Measurements from ENCODE around the gene COA3.
"Not testable (repeated sequence)": the region's sequence is repeated elsewhere in the genome, so short reads cannot be mapped to it uniquely, and the experiment has no call there.

Gene COA3

GRCh38 chr17:42772945-42773289, 25.6 kb downstream of the COA3 start:
- TF ChIP-seq CTCF (conservative IDR thresholded peaks at IDR 0.05; ENCODE audit: low read length) = no peak

DNA sequence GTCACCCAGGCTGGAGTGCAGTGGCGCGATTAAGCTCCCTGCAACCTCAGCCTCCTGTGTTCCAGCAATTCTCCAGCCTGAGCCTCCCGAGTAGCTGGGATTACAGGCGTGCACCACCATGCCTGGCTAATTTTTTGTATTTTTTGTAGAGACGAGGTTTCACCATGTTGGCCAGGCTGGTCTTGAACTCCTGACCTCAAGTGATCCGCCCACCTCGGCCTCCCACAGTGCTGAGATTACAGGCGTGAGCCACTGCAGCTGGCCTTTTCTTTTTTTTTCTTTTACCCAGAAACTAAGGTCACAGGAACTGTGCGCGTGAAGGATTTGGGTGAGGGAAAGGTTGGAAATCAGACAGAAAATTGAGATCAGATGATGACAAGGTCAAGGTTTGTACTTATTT, 28.5 kb downstream of the COA3 start:
- H3K9me2 ChIP-seq (replicated peaks; ENCODE audit: low read depth, low read length); H4K20me1 ChIP-seq (ENCODE audit: insufficient read depth, low read length, poor library complexity, severe bottlenecking); H3K4me3 ChIP-seq (ENCODE audit: low read length, poor library complexity, severe bottlenecking); H3K4me2 ChIP-seq (ENCODE audit: low read depth, low read length, poor library complexity, severe bottlenecking); H3F3A ChIP-seq (ENCODE audit: low read depth); H3K36me3 ChIP-seq (ENCODE audit: insufficient read depth, low read length); H3K27me3 ChIP-seq (ENCODE audit: insufficient read depth, low read length, poor library complexity, severe bottlenecking); H3K9me3 ChIP-seq (ENCODE audit: insufficient read depth, low read depth, low read length); H2AFZ ChIP-seq (ENCODE audit: low read length); H3K9ac ChIP-seq (ENCODE audit: low read depth, low read length, poor library complexity, severe bottlenecking): not testable (repeated sequence)
- Histone ChIP-seq H3K79me2 (ENCODE audit: insufficient read depth, low read length) (peaks cover 16% of the 10 kb centered on the region), H3K4me1 (ENCODE audit: insufficient read depth, low read length, poor library complexity, severe bottlenecking) (peaks cover 15% of the 10 kb centered on the region)

More at GRCh38 chr17:42772945-42773289, 25.6 kb downstream of the COA3 start:
- Histone ChIP-seq H3F3A (ENCODE audit: low read depth) (no peaks in the 10 kb centered on the region), H3K36me3 (ENCODE audit: insufficient read depth, low read length) (peaks cover 5% of the 10 kb centered on the region; the same call in 1 of the 2 replicates), H3K79me2 (ENCODE audit: insufficient read depth, low read length) (peaks cover 19% of the 10 kb centered on the region), H3K9ac (ENCODE audit: low read depth, low read length, poor library complexity, severe bottlenecking) (peak overlapping the region; percentile 90), H3K4me1 (ENCODE audit: insufficient read depth, low read length, poor library complexity, severe bottlenecking) (peaks cover 15% of the 10 kb centered on the region), H3K4me3 (ENCODE audit: low read length, poor library complexity, severe bottlenecking) (peak overlapping the region; percentile 93), H3K27me3 (ENCODE audit: insufficient read depth, low read length, poor library complexity, severe bottlenecking) (no peaks in the 10 kb centered on the region), H2AFZ (ENCODE audit: low read length) (peak overlapping the region; percentile 95), H3K9me3 (ENCODE audit: insufficient read depth, low read depth, low read length) (no peaks in the 10 kb centered on the region), H4K20me1 (ENCODE audit: insufficient read depth, low read length, poor library complexity, severe bottlenecking) (no peaks in the 10 kb centered on the region), H3K9me2 (replicated peaks; ENCODE audit: low read depth, low read length) (no peaks in the 10 kb centered on the region), H3K4me2 (ENCODE audit: low read depth, low read length, poor library complexity, severe bottlenecking) (peak overlapping the region; percentile 97)

DNA sequence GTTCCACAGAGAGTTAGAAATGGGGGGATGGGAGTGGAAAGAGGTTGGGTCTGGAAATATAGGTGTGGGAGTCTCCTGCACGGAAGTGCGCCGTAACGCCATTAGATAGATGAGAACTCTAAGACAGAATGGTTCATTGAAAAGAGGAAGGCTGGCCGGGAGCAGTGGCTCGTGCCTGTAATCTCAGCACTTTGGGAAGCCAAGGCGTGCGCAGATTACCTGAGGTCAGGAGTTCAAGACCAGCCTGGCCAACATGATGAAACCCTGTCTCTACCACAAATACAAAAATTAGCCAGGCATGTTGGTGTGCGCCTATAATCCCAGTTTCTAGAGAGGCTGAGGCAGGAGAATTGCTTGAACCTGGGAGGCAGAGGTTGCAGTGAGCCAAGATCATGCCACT, 30.5 kb downstream of the COA3 start:
- not testable (repeated sequence) for H3F3A ChIP-seq (ENCODE audit: low read depth); H3K36me3 ChIP-seq (ENCODE audit: insufficient read depth, low read length); H3K4me1 ChIP-seq (ENCODE audit: insufficient read depth, low read length, poor library complexity, severe bottlenecking)

DNA sequence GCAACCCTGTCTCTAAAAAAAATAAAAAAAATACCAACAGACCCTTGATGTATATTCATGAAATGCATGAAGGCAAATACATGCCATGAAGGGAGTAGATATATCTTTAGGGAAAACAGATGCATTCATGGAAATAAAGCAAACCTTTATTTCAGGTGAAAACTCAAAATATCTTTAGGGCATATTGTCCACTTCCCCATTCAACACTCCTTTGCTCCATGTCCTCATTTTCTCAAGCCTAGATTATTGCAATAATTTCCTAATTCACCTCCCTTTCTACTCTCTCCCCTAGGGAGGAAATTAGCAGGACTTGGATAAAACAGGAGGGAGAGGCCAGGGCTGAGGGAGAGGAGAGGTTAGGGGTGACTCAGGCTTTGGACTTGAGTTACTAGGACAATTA, 31.0 kb downstream of the COA3 start:
- Histone ChIP-seq H3K9me2 (replicated peaks; ENCODE audit: low read depth, low read length) (no peaks in the 10 kb centered on the region), H3K27me3 (ENCODE audit: insufficient read depth, low read length, poor library complexity, severe bottlenecking) (no peaks in the 10 kb centered on the region), H3K4me2 (ENCODE audit: low read depth, low read length, poor library complexity, severe bottlenecking) (no peak overlapping the region), H2AFZ (ENCODE audit: low read length) (no peak overlapping the region), H3K4me3 (ENCODE audit: low read length, poor library complexity, severe bottlenecking) (no peak overlapping the region), H4K20me1 (ENCODE audit: insufficient read depth, low read length, poor library complexity, severe bottlenecking) (no peaks in the 10 kb centered on the region), H3K36me3 (ENCODE audit: insufficient read depth, low read length) (no peaks in the 10 kb centered on the region), H3F3A (ENCODE audit: low read depth) (no peaks in the 10 kb centered on the region), H3K9me3 (ENCODE audit: insufficient read depth, low read depth, low read length) (no peaks in the 10 kb centered on the region), H3K79me2 (ENCODE audit: insufficient read depth, low read length) (no peaks in the 10 kb centered on the region), H3K4me1 (ENCODE audit: insufficient read depth, low read length, poor library complexity, severe bottlenecking) (peaks cover 3% of the 10 kb centered on the region), H3K9ac (ENCODE audit: low read depth, low read length, poor library complexity, severe bottlenecking) (no peak overlapping the region)
- TF ChIP-seq EZH2phosphoT487 (IDR thresholded peaks at IDR 0.05; ENCODE audit: borderline replicate concordance) (no peak), CTCF (conservative IDR thresholded peaks at IDR 0.05; ENCODE audit: low read length) (no peak)

More for the DNA sequence above, 30.5 kb downstream of the COA3 start:
- H3K9me2 ChIP-seq (replicated peaks; ENCODE audit: low read depth, low read length); H2AFZ ChIP-seq (ENCODE audit: low read length); H3K4me3 ChIP-seq (ENCODE audit: low read length, poor library complexity, severe bottlenecking); H3K79me2 ChIP-seq (ENCODE audit: insufficient read depth, low read length); H3K9me3 ChIP-seq (ENCODE audit: insufficient read depth, low read depth, low read length); H3K4me2 ChIP-seq (ENCODE audit: low read depth, low read length, poor library complexity, severe bottlenecking); H3K9ac ChIP-seq (ENCODE audit: low read depth, low read length, poor library complexity, severe bottlenecking); H4K20me1 ChIP-seq (ENCODE audit: insufficient read depth, low read length, poor library complexity, severe bottlenecking); H3K27me3 ChIP-seq (ENCODE audit: insufficient read depth, low read length, poor library complexity, severe bottlenecking): not testable (repeated sequence)

Measured in Loucy (cell line).